ENCODE measurements around the gene TRIM17. TPM values are rescaled to one million over a fixed set of nuclear protein-coding genes. Genes with fewer than 3 reads are reported as not detected.

Gene TRIM17
- total RNA-seq, 1 donor from 2014 or later: 1.5 TPM

- Histone ChIP-seq H3K9me3 (ENCODE audit: insufficient read depth, low read depth, low read length) (no peaks in the 10 kb centered on the region), H3K9ac (ENCODE audit: low read length) (no peak overlapping the region), H3K36me3 (ENCODE audit: insufficient read depth, low read length) (no peaks in the 10 kb centered on the region), H2AFZ (ENCODE audit: low read depth, low read length) (no peak overlapping the region), H3K4me2 (ENCODE audit: low read length) (no peak overlapping the region), H3K4me1 (ENCODE audit: insufficient read depth, low read length) (peaks cover 24% of the 10 kb centered on the region), H3K4me3 (ENCODE audit: insufficient read depth, low read depth, low read length) (no peak overlapping the region), H3K27me3 (ENCODE audit: insufficient read depth, low read length) (no peaks in the 10 kb centered on the region), H3K27ac (ENCODE audit: low read depth, low read length) (no peak overlapping the region), H4K20me1 (ENCODE audit: insufficient read depth, low read length) (peaks cover 50% of the 10 kb centered on the region), H3K79me2 (ENCODE audit: insufficient read depth, low read length) (peaks cover 41% of the 10 kb centered on the region)
- H3K4me3 Mint-ChIP-seq (ENCODE audit: unreplicated experiment): peak overlapping the region; percentile 34
- peaks cover 3% of the 10 kb centered on the region for H3K4me1 Mint-ChIP-seq (ENCODE audit: low read depth, unreplicated experiment)
- FAIRE-seq (no peak), DNase-seq (ENCODE audit: low read depth) (no peak)
- no peak for TF ChIP-seq EZH2 (IDR thresholded peaks at IDR 0.05; ENCODE audit: insufficient read depth, low read length)
- TF ChIP-seq, protein P1, sequence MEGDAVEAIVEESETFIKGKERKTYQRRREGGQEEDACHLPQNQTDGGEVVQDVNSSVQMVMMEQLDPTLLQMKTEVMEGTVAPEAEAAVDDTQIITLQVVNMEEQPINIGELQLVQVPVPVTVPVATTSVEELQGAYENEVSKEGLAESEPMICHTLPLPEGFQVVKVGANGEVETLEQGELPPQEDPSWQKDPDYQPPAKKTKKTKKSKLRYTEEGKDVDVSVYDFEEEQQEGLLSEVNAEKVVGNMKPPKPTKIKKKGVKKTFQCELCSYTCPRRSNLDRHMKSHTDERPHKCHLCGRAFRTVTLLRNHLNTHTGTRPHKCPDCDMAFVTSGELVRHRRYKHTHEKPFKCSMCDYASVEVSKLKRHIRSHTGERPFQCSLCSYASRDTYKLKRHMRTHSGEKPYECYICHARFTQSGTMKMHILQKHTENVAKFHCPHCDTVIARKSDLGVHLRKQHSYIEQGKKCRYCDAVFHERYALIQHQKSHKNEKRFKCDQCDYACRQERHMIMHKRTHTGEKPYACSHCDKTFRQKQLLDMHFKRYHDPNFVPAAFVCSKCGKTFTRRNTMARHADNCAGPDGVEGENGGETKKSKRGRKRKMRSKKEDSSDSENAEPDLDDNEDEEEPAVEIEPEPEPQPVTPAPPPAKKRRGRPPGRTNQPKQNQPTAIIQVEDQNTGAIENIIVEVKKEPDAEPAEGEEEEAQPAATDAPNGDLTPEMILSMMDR (IDR thresholded peaks at IDR 0.05; ENCODE audit: insufficient read depth, low read depth, low read length): no peak
- no peaks in the 10 kb centered on the region for H3K9me3 Mint-ChIP-seq (ENCODE audit: unreplicated experiment)
- H3K27me3 Mint-ChIP-seq (ENCODE audit: low read depth, unreplicated experiment): peaks cover 5% of the 10 kb centered on the region
- peaks cover 19% of the 10 kb centered on the region for H3K36me3 Mint-ChIP-seq (ENCODE audit: low read depth, unreplicated experiment)
- H3K27ac Mint-ChIP-seq (ENCODE audit: unreplicated experiment): no peak overlapping the region
These were observed 7.5 kb downstream of the TRIM17 start for GRCh38 chr1:228408869-228409805.

- peak overlapping the region; percentile 78 for H3K9ac ChIP-seq (ENCODE audit: low read length)
- H3K4me1 Mint-ChIP-seq (ENCODE audit: low read depth, unreplicated experiment): peaks cover 7% of the 10 kb centered on the region
These were observed 8.4 kb downstream of the TRIM17 start for GRCh38 chr1:228408041-228408868.

More at GRCh38 chr1:228408041-228408868, 8.4 kb downstream of the TRIM17 start:
- no peaks in the 10 kb centered on the region for H3K9me3 ChIP-seq (ENCODE audit: insufficient read depth, low read depth, low read length)
- H3K4me3 Mint-ChIP-seq (ENCODE audit: unreplicated experiment): peak overlapping the region; percentile 86
- H3K27me3 Mint-ChIP-seq (ENCODE audit: low read depth, unreplicated experiment): no peaks in the 10 kb centered on the region
- no peaks in the 10 kb centered on the region for H3K36me3 ChIP-seq (ENCODE audit: insufficient read depth, low read length)
- no peak overlapping the region for H2AFZ ChIP-seq (ENCODE audit: low read depth, low read length)
- H3K4me2 ChIP-seq (ENCODE audit: low read length): peak overlapping the region; percentile 91
- peaks cover 24% of the 10 kb centered on the region for H3K4me1 ChIP-seq (ENCODE audit: insufficient read depth, low read length)
- FAIRE-seq (no peak), DNase-seq (ENCODE audit: low read depth) (no peak)
- H3K27me3 ChIP-seq (ENCODE audit: insufficient read depth, low read length): no peaks in the 10 kb centered on the region
- H3K4me3 ChIP-seq (ENCODE audit: insufficient read depth, low read depth, low read length): peak overlapping the region; percentile 73
- TF ChIP-seq, protein P1 (IDR thresholded peaks at IDR 0.05; ENCODE audit: insufficient read depth, low read depth, low read length): no peak
- no peak for TF ChIP-seq EZH2 (IDR thresholded peaks at IDR 0.05; ENCODE audit: insufficient read depth, low read length)
- H3K27ac Mint-ChIP-seq (ENCODE audit: unreplicated experiment): no peak overlapping the region
- H3K79me2 ChIP-seq (ENCODE audit: insufficient read depth, low read length): peaks cover 50% of the 10 kb centered on the region
- no peak overlapping the region for H3K27ac ChIP-seq (ENCODE audit: low read depth, low read length)
- peaks cover 13% of the 10 kb centered on the region for H3K36me3 Mint-ChIP-seq (ENCODE audit: low read depth, unreplicated experiment)
- no peaks in the 10 kb centered on the region for H3K9me3 Mint-ChIP-seq (ENCODE audit: unreplicated experiment)
- H4K20me1 ChIP-seq (ENCODE audit: insufficient read depth, low read length): peaks cover 55% of the 10 kb centered on the region

Data from astrocyte (in vitro differentiated cells and primary cell).